NCI-H82 (cell line): ENCODE data around the gene PIP5K1B.
"Not testable (repeated sequence)": the region's sequence is repeated elsewhere in the genome, so short reads cannot be mapped to it uniquely, and the experiment has no call there.

Experiments used
- DNase-seq: peaks from one replicate; lab custom pipeline; 2025; lab: John Stamatoyannopoulos, UW

PIP5K1B gene

DNA sequence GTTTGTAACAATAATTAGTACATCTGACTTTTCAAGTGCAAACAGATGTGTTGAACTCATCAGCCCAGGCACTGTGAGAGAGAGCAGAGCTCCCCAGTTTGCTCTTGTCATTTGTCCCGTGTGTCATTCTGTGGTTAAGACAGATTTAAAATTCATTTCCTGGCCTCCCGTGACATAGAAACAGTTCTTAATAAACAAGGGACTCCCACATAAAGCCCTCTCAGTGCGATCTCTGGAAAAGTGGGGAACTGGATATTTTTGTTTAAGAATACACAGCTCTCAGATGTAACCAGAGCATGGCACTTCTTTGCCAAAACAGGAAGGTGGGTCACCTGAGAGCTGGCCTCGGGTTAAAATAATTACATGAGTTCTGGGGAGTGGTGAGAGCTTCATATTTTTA is 250.3 kb downstream of the PIP5K1B start:
- DNase-seq, result no peak

DNA sequence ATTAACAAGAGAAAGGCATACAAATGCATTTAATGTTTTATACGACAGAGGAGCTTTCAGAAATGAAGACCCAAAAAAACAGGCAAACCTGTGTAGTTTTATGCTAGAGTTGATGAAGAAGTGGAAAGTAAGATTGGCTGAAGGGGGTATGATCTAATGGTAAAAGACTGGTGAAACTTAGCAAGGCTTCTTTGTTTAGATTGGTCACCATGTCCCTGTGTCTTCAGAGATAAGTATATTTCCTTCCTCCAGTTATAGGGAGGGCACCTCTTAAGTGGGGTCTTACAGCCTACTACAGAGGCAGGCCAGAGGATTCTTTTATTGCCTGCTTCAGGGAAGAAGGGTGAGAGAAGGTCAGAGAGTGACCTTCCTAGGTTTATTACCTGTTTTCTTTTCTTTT is 252.4 kb downstream of the PIP5K1B start:
- no peak for DNase-seq

DNA sequence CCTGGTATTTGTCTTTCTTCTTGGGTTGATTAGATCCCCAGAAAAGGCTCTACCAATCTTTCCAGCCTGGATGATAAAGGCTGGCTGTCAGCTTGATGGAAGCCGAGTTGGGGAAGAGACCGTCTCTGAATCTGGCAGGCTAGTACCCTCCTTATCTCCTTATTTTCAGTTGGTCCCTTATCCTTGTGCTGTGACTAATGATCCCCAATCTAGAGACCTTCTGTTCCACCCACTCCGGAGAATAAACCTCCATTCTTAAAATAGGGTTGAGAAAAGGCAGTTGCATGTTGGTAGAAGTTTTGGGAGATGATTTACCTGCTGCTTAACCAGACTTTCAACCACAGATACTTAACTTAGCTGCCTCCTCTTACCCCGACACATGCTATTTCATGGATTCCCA is 256.5 kb downstream of the PIP5K1B start:
- DNase-seq, result no peak

DNA sequence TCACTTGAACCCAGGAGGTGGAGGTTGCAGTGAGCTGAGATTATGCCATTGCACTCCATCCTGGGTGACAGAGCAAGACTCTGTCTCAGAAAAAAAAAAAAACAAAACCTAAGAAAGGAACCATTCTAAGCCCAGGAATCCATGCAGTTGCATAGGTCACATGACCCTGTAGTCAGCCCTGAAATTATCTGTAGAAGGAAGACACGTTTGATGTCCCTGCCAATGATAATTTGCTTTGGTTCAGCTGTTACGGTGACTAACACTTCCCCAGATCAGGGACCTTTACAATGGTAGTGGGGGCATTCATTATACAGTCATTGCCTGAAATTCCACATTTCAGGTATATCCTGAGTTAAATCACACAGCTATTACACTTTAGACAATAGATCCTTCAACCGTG is 258.4 kb downstream of the PIP5K1B start:
- DNase-seq, result no peak

DNA sequence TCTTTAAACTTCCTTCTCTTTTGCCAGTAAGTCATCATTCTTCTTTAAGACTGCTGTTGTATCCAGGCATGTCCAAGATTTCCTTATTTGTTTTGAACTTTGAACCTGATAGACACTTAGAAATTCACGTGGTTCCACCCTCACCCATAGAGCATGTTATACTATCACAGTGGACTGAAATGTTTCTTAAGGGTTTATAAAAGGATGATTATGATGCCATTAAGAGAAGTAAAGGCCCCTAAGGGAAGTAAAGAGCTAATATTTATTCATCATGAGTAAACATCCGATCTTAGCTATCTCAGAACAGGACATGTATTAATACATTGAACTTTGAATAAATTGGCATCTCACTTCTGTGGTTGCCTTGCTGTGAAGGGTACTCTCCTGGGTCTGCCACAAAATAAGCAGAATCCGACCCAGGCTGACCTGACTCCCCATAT is 259.1 kb downstream of the PIP5K1B start:
- DNase-seq, result no peak

DNA sequence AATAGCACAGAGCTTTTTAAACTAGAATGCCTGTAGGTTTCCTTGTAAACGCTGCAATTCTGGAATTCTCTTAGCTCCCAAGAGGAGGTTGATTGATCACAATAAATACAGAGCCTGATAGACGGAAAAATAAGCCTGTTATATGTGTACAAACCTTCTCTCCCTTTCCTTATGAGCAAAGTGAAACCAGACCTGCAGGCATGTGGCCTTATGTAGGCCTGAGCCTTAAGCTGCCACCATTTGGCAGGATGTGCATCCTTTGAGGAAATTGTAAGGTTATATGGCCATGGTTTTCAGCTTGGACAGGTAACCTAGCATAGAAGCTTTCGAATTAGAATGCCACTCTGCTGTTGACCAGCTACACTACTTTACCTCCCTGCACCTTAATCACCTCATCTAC is 259.7 kb downstream of the PIP5K1B start:
- DNase-seq, result no peak

DNA sequence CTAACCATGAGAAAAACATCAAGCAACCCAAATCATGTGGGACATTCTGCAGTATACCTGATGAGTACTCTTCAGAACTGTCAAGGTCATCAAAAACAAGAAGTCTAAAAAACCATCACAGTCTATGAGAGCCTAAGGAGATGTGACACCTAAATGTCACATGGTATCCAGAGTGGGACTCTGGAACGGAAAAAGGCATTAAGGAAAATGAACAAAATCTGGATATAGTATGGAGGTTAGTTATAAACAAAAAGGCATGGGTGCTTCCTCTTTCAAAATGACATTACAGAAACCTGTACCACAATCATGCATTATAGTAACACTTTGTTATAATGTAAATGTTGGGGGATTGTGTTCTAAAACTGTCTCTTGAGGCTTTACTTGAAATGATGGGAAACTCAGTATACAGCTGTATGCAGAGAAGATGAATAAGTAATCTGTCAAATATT is 261.5 kb downstream of the PIP5K1B start:
- no peak for DNase-seq

DNA sequence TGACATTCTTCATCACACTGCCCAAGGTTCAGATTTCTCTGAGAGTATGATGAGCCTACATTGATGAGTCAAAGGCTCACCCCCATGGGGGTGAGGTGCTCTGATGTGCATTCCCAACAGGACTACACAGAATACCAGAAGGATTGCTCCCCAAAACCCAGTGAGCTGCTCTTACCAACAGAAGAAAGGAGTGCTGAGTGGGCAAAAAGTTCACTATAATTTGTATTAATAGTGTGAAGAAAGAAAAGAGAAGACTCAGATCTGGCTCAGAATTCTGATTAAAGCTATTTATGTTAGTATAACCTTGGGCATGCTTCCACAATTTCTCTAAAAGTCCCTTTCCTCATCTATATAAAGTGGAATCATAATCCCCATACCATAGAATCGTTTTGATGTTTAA is 262.8 kb downstream of the PIP5K1B start:
- DNase-seq, result no peak

DNA sequence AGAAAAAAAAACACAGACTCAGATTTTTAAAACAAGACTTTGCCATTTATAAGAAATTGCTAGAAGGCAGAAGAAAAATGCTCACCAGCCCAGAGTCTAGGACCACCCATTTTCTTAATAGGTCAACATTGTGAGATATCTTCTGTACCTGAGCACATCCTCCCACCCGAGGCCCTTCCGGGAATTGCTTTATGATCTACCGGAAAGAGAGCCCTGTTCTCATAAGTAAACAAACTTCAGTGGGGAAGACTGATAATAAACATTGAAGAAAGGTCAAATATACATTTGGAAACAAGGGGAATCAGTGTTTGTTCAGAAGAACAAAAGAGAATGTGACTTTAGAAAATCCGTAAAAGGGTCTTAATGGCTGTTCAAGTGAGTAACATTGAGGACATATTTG is 264.5 kb downstream of the PIP5K1B start:
- no peak for DNase-seq

DNA sequence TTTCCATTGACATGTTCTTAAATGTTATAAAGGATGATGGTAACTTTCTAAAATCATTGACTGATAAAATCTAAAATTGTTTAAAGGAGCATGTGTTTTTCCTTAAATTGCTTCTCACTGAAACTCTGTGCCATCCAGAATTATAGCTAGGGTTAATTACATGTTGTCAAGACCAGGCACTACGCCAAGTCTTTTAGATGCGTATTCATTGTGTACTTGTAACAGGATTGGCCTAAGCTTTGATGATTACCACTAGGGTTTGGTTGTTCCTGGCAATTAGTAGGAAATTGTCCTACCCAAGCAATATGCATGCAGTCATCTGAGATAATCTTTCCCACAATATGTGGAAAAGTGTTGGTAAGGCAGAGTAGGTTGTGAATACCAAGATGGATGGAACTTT is 265.1 kb downstream of the PIP5K1B start:
- DNase-seq, result peak; percentile 55

DNA sequence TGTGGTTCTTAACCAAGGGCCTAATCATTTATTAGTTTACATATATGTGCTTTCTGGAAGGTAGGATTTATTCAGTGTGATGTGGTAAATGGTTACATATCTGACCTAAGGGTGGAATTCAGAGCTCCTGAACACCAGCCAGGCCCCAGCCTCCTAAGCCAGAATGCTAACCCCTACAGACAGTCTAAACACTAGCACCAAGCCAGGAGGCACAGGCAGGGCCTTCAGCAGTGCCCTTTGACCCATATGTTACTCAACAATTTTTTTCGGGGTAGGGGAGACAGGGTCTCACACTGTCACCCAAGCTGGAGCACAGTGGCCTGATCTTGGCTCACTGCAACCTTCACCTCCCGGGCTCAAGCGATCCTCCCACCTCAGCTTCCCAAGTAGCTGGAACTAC is 268.6 kb downstream of the PIP5K1B start:
- DNase-seq, result no peak

DNA sequence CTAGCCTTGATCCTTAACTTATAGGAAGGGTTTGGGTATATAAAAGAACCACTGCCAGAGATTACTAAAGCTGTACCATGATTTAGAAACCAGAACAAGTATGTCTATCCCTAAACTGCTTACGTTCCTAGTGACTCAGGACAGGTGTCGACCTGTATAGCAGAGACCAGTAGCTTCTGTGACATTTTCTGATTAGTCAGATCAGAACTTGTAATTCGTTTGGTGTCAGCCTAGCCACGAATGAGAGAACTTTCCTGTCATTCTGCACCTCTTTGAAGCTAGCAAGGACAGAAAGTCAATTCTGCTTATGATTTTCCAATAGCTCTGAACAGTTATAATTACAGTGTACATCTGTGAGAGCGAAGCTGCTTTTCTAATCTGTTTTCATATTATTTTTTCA is 269.4 kb downstream of the PIP5K1B start:
- no peak for DNase-seq

DNA sequence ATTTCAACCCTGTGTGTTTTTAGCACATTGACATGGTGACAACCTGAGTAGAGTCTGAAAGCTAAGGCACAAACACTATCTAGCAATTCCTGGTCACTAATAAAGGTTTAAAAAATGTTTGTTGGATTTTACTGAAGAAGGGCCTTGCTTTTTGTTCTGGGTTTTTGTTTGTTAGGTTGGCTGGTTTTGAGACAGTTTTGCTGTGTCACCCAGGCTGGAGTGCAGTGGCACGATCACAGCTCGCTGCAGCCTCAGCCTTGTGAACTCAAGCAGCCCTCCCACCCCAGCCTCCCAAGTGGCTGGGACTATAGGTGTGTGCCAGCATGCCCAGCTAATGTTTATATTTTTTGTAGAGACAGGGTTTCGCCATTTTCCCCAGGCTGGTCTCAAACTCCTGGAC is 269.9 kb downstream of the PIP5K1B start:
- no peak for DNase-seq

DNA sequence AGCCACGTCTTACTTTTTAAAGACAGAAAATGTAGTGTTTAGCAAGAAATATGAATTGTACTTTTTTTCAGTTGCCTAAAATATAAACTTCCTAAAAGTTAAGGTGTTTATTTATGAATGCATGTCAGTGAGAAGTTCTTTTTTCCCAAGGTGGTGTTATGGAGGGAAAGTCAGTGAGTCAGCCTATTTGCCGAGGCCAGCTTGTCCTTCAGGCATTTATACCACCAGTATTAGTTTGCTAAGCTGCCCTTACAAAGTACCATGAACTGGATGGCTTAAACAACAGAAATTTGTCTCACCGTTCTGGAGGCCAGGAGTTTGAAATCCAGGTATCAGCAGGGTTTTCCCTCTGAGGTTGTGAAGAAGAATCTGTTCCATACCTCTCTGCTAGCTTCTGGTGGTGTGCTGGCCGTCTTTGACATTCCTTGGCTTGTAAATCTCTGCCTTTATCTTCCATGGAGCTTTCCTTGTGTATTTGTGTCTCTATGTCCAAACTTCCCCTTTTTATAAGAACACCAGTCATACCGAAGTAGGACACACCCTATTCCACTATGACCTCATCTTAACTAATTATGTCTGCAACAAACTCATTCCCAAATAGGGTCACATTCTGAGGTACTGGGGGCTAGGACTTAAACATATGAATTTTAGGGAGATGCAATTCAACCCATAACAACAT is 270.5 kb downstream of the PIP5K1B start:
- no peak for DNase-seq

DNA sequence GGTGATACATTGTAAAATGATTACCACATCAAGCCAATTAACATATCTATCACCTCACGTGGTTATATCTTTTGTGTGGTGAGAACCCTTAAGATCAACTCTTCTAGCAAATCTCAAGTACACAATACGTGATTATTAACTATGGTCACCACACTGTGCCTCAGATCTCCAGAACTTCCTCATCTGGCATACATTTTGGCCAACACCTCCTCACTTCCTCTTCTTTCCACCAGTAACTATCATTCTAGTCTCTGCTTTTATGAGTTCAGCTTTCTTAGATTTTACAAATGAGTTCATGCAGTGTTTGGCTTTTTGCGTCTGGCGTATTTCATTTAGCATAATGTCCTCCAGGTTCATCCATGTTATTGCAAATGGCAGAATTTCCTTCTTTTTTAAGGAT is 273.0 kb downstream of the PIP5K1B start:
- no peak for DNase-seq

DNA sequence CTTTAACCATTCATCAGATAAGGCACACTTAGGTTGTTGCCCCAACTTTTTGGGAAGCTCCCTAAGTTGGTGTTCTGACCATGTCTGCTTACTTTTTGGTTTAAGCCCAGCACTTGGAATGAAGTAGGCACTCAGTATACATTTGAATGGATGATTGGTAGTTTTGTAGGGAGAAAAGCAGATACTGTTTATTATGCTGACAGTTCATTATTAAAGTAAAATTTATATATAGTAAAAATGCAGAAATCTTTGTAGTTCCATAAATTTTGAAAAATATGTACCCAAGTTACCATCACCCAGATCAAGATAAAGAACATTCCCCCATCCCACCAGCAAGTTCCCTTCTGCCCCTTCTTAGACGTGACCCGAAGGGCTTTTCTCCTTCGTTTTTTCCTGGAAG is 273.5 kb downstream of the PIP5K1B start:
- no peak for DNase-seq

DNA sequence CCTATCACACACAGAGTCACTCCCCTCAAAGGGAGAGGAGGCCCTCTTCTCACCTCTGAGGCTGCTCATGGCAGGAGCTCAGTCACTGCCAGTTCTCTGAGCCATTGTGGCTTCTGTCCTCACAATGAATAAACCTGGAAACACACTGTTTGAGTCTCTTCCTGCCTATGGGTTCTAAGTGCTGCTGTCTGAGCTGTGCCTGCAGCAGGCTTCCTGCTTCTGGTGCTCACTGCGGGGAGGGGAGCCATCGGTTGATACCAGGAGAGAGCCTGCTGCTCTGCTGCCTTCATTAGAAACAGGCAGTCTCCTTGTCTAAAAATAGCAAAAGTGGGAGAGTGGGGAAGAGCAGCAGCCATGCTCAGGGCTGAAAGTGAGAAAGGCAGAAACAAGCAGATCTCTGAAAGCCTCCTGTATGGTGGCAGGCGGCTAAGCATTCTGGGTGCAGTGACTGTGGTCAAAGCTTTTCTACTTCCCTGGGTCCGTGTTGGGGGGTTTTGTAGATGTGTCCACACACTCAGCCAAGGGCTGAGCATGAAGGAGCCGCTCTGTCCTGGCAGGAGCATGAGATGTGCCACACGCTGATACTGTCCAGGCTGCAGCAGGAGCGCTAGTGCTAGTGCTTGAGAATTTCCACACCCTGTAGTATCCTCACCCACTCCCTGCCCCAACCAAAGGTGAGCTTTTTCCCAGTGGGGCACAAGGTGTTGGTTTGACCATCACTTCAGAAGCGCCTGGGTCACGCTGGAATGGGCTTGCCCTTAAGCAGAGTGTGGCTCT is 274.7 kb downstream of the PIP5K1B start:
- no peak for DNase-seq

DNA sequence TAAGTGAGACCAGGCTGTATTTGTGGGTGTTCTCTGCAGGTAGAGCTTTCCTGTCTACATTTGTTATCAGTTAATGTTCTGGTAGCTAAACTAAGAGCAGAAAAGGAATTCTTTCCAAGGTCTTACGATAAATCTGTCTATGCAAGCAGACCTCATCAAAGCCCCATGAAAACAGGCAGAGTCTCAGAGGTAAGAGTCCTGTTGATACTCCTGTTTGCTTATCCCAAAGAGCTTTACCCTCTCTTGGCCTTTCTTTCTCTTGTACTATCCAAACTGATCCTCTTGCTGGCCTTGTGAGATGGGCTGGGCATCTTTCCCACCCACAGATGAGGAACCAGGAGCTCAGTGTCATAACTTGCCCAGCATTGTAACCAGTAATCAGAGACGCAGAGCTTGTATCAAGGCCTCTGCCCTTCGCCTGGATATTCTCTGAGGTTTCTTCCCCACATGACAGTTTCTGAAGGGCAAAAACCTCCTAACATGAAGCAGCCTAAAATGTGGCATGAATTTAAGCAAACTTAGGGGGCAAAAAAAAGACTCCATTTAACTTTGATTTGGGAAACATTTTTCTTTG is 275.4 kb downstream of the PIP5K1B start:
- DNase-seq, result no peak

DNA sequence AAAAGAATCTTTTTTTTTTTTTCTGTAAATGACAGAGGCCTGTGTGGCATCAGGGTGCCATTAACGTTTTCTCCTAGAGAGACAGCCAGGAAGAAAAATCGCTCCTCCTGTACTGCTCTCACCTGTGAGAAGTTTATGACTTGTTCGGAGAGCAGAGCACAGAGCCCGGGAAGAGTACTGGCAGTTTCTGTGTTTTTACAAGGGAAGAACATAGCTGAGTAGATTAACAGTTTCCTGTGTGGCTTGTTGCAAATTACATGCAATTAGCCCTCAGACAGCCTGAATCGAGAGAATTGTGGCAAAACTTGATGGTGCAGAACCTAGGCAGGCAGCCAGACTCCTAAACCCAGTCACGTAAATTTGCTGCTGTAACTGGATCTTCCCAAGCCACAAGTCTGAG is 276.7 kb downstream of the PIP5K1B start:
- DNase-seq, result no peak

DNA sequence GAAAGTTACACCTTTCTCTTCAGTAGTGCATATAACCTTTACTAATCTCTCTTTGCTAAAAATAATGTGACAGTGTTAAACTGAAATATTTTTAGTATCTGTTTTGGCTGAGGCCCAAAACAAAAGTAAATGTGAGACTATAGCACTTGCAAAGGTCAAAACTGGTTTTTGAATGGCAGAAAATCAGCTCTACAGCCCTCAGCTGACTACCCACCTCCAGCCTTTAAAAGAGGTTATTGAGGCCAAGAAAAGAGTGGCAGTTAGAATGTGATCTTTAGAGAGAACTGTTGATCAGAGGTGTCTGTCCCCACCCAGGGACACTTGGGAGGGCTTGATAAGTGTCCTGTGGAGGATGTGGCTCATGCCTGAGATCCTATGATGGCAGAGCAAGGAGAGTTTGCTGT is 278.0 kb downstream of the PIP5K1B start:
- DNase-seq, result no peak

DNA sequence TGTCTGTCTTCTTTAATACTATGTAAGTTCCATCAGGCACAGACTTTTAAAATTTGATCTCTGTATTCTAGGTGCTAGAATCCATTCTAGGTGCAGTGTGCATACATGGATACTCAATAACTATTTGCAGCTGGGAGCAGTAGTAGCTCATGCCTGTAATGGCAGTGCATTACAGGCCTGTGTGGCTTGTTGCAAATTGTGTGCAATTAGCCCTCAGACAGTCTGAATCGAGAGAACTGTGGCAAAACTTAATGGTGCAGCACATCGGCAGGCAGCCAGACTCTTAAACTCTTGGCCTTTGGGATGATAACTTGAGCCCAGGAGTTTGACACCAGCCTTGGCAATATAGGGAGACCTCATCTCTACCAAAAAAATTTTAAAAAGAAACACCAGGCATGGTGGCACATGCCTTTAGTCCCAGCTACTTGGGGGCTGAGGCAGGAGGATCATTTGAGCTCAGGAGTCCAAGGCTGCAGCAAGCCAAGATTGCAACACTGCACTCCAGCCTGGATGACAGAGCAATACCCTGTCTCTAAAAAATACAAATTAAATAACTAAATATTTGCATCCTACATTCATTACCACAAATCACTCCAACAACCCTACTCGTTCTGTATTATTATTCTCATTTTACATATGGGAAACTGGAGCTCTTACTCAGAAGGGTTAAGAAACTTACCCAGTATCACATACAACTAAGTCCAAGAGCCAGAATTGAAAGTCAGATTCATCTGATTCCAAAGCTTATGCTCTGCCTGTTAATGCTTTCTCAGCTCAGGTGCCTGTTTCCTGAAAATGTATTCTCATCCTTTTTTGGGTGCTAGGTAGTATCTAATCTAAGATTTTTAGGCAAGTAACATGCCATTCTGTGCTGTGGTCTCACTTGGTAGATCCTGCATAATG is 278.7 kb downstream of the PIP5K1B start:
- no peak for DNase-seq

DNA sequence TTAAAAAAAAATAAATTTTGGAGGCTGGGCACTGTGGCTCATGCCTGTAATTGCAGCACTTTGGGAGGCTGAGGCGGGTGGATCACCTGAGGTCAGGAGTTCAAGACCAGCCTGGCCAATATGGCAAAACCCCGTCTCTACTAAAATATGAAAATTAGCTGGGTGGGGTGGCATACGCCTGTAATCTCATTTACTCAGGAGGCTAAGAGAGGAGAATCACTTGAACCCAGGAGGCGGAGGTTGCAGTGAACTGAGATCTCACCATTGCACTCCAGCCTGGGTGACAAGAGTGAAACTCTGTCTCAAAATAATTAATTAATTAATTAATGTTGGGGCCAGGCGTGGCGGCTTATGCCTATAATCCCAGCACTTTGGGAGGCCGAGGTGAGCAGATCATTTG is 281.9 kb downstream of the PIP5K1B start:
- not testable (repeated sequence) for DNase-seq
